HG03139 (cell line): Measurements from ENCODE around the gene MGST3.
"Not testable (repeated sequence)": the region's sequence is repeated elsewhere in the genome, so short reads cannot be mapped to it uniquely, and the experiment has no call there.

ENCODE experiments used
- ATAC-seq: cut with Tn5 transposase; IDR thresholded peaks from one replicate; pipeline ENCODE4 v1.9.1; 2021; ENCODE audit not compliant: unreplicated experiment

MGST3 gene

GRCh38 chr1:165628147-165628822 lies 2.7 kb upstream of the MGST3 start:
- ATAC-seq: no peak

GRCh38 chr1:165629151-165629550 lies 1.9 kb upstream of the MGST3 start:
- ATAC-seq: no peak

- peak; percentile 6 for ATAC-seq
Observed at GRCh38 chr1:165629848-165630628, 996 bp upstream of the MGST3 start.

GRCh38 chr1:165631342-165632151 lies 513 bp downstream of the MGST3 start:
- ATAC-seq: peak; percentile 30

GRCh38 chr1:165632152-165632469 lies 1.1 kb downstream of the MGST3 start:
- ATAC-seq: no peak

- ATAC-seq: no peak
Observed at GRCh38 chr1:165632491-165632890, 1.5 kb downstream of the MGST3 start.

GRCh38 chr1:165633614-165634013 lies 2.6 kb downstream of the MGST3 start:
- no peak for ATAC-seq

GRCh38 chr1:165634154-165634921 lies 3.3 kb downstream of the MGST3 start:
- ATAC-seq: no peak

GRCh38 chr1:165635329-165635728 lies 4.3 kb downstream of the MGST3 start:
- no peak for ATAC-seq

- no peak for ATAC-seq
Observed at GRCh38 chr1:165635823-165636222, 4.8 kb downstream of the MGST3 start.

GRCh38 chr1:165637427-165637826 lies 6.4 kb downstream of the MGST3 start:
- no peak for ATAC-seq

GRCh38 chr1:165638211-165638610 lies 7.2 kb downstream of the MGST3 start:
- ATAC-seq: not testable (repeated sequence)

GRCh38 chr1:165639821-165640623 lies 9.0 kb downstream of the MGST3 start:
- no peak for ATAC-seq

- ATAC-seq: no peak
Observed at GRCh38 chr1:165641231-165641987, 10.4 kb downstream of the MGST3 start.

GRCh38 chr1:165644064-165644735 lies 13.2 kb downstream of the MGST3 start:
- ATAC-seq: no peak

GRCh38 chr1:165645654-165646366 lies 14.8 kb downstream of the MGST3 start:
- ATAC-seq: peak; percentile 41

- no peak for ATAC-seq
Observed at GRCh38 chr1:165647517-165647916, 16.5 kb downstream of the MGST3 start.

GRCh38 chr1:165647970-165648369 lies 16.9 kb downstream of the MGST3 start:
- no peak for ATAC-seq
